ENCODE results near the gene COL9A2.

COL9A2 gene

GRCh38 chr1:40303051-40303771 is 13.9 kb downstream of the COL9A2 start:
- Histone ChIP-seq H3K4me1 (ENCODE audit: control insufficient read depth, insufficient read depth, low read depth, low read length) (no peaks in the 10 kb centered on the region), H3K79me1 (replicated peaks; ENCODE audit: low read length, poor library complexity, severe bottlenecking) (no peaks in the 10 kb centered on the region), H3K18ac (ENCODE audit: low read depth in 1 of 2, low read length in 2 of 2) (no peak overlapping the region), H3K14ac (ENCODE audit: low read length in 2 of 2) (no peak overlapping the region), H3K9me3 (ENCODE audit: control insufficient read depth, low read length) (no peaks in the 10 kb centered on the region), H3K4me2 (ENCODE audit: low read length, poor library complexity, severe bottlenecking) (no peak overlapping the region), H2AFZ (ENCODE audit: low read depth, low read length) (no peak overlapping the region), H3K36me3 (ENCODE audit: control insufficient read depth in 1 of 2, insufficient read depth in 2 of 2, low read depth in 1 of 2, low read length in 2 of 2) (no peaks in the 10 kb centered on the region), H2BK120ac (ENCODE audit: low read depth, low read length) (no peak overlapping the region), H3K4me3 (ENCODE audit: insufficient read depth in 1 of 2, low read depth in 1 of 2, low read length in 2 of 2) (no peak overlapping the region), H2BK15ac (ENCODE audit: low read depth, poor library complexity, severe bottlenecking) (no peak overlapping the region), H2BK5ac (ENCODE audit: low read depth, low read length, poor library complexity, severe bottlenecking) (no peak overlapping the region), H3K27me3 (ENCODE audit: control insufficient read depth in 1 of 2, insufficient read depth in 1 of 2, low read length in 2 of 2) (peaks cover 0 to 22% of the 10 kb centered on the region in 2 experiments), H3K9ac (ENCODE audit: low read length) (no peak overlapping the region), H2AK5ac (ENCODE audit: low read length, severe bottlenecking) (no peak overlapping the region), H3K27ac (ENCODE audit: low read length, poor library complexity, severe bottlenecking) (no peak overlapping the region), H4K91ac (ENCODE audit: low read length) (no peak overlapping the region), H3K4ac (ENCODE audit: low read depth in 1 of 2, low read length in 2 of 2) (no peak overlapping the region), H4K8ac (ENCODE audit: low read length) (no peak overlapping the region), H2BK12ac (ENCODE audit: low read length in 2 of 2) (no peak overlapping the region), H3K23ac (ENCODE audit: low read length in 2 of 2) (no peak overlapping the region)
- 94% methylated on average over 33 of the region's 38 CpGs for WGBS
- no peak for DNase-seq

- Histone ChIP-seq H3K9me3 (ENCODE audit: control insufficient read depth, low read length) (no peaks in the 10 kb centered on the region), H3K4me2 (ENCODE audit: low read length, poor library complexity, severe bottlenecking) (no peak overlapping the region), H2AK5ac (ENCODE audit: low read length, severe bottlenecking) (no peak overlapping the region), H2AFZ (ENCODE audit: low read depth, low read length) (no peak overlapping the region), H3K18ac (ENCODE audit: low read depth in 1 of 2, low read length in 2 of 2) (no peak overlapping the region), H3K4me3 (ENCODE audit: insufficient read depth in 1 of 2, low read depth in 1 of 2, low read length in 2 of 2) (no peak overlapping the region), H2BK15ac (ENCODE audit: low read depth, poor library complexity, severe bottlenecking) (no peak overlapping the region), H4K91ac (ENCODE audit: low read length) (no peak overlapping the region), H3K4ac (ENCODE audit: low read depth in 1 of 2, low read length in 2 of 2) (no peak overlapping the region), H3K4me1 (ENCODE audit: control insufficient read depth, insufficient read depth, low read depth, low read length) (no peaks in the 10 kb centered on the region), H2BK5ac (ENCODE audit: low read depth, low read length, poor library complexity, severe bottlenecking) (no peak overlapping the region), H3K36me3 (ENCODE audit: control insufficient read depth in 1 of 2, insufficient read depth in 2 of 2, low read depth in 1 of 2, low read length in 2 of 2) (no peaks in the 10 kb centered on the region), H2BK12ac (ENCODE audit: low read length in 2 of 2) (no peak overlapping the region), H3K23ac (ENCODE audit: low read length in 2 of 2) (no peak overlapping the region), H4K8ac (ENCODE audit: low read length) (no peak overlapping the region), H3K14ac (ENCODE audit: low read length in 2 of 2) (no peak overlapping the region), H3K27me3 (ENCODE audit: control insufficient read depth in 1 of 2, insufficient read depth in 1 of 2, low read length in 2 of 2) (peaks cover 0 to 22% of the 10 kb centered on the region in 2 experiments), H3K79me1 (replicated peaks; ENCODE audit: low read length, poor library complexity, severe bottlenecking) (no peaks in the 10 kb centered on the region), H2BK120ac (ENCODE audit: low read depth, low read length) (no peak overlapping the region), H3K27ac (ENCODE audit: low read length, poor library complexity, severe bottlenecking) (no peak overlapping the region), H3K9ac (ENCODE audit: low read length) (no peak overlapping the region)
- DNase-seq = no peak
- 90% methylated on average over 13 of the region's 13 CpGs for WGBS
Observed at GRCh38 chr1:40302475-40302874, 14.6 kb downstream of the COL9A2 start.

GRCh38 chr1:40301541-40302299 is 15.4 kb downstream of the COL9A2 start:
- no peak overlapping the region for H3K27ac ChIP-seq (ENCODE audit: low read length, poor library complexity, severe bottlenecking)
- no peak overlapping the region for H2BK15ac ChIP-seq (ENCODE audit: low read depth, poor library complexity, severe bottlenecking)
- H2BK5ac ChIP-seq (ENCODE audit: low read depth, low read length, poor library complexity, severe bottlenecking) = no peak overlapping the region
- no peaks in the 10 kb centered on the region for H3K9me3 ChIP-seq (ENCODE audit: control insufficient read depth, low read length)
- H2BK12ac ChIP-seq (ENCODE audit: low read length in 2 of 2) = no peak overlapping the region
- H2BK120ac ChIP-seq (ENCODE audit: low read depth, low read length) = no peak overlapping the region
- WGBS = 90% methylated on average over 11 of the region's 12 CpGs
- H3K14ac ChIP-seq (ENCODE audit: low read length in 2 of 2) = no peak overlapping the region
- H3K9ac ChIP-seq (ENCODE audit: low read length) = no peak overlapping the region
- H3K27me3 ChIP-seq (ENCODE audit: control insufficient read depth in 1 of 2, insufficient read depth in 1 of 2, low read length in 2 of 2) = peaks cover 0 to 22% of the 10 kb centered on the region in 2 experiments
- H2AFZ ChIP-seq (ENCODE audit: low read depth, low read length) = no peak overlapping the region
- no peaks in the 10 kb centered on the region for H3K79me1 ChIP-seq (replicated peaks; ENCODE audit: low read length, poor library complexity, severe bottlenecking)
- H2AK5ac ChIP-seq (ENCODE audit: low read length, severe bottlenecking) = no peak overlapping the region
- no peak overlapping the region for H3K4me2 ChIP-seq (ENCODE audit: low read length, poor library complexity, severe bottlenecking)
- no peak overlapping the region for H4K91ac ChIP-seq (ENCODE audit: low read length)
- DNase-seq = no peak
- H3K36me3 ChIP-seq (ENCODE audit: control insufficient read depth in 1 of 2, insufficient read depth in 2 of 2, low read depth in 1 of 2, low read length in 2 of 2) = no peaks in the 10 kb centered on the region
- H3K4me1 ChIP-seq (ENCODE audit: control insufficient read depth, insufficient read depth, low read depth, low read length) = no peaks in the 10 kb centered on the region
- H3K23ac ChIP-seq (ENCODE audit: low read length in 2 of 2) = no peak overlapping the region
- H3K4me3 ChIP-seq (ENCODE audit: insufficient read depth in 1 of 2, low read depth in 1 of 2, low read length in 2 of 2) = no peak overlapping the region
- no peak overlapping the region for H3K18ac ChIP-seq (ENCODE audit: low read depth in 1 of 2, low read length in 2 of 2)
- H3K4ac ChIP-seq (ENCODE audit: low read depth in 1 of 2, low read length in 2 of 2) = no peak overlapping the region
- no peak overlapping the region for H4K8ac ChIP-seq (ENCODE audit: low read length)

- Histone ChIP-seq H3K9ac (ENCODE audit: low read length) (no peak overlapping the region), H3K23ac (ENCODE audit: low read length in 2 of 2) (no peak overlapping the region), H4K91ac (ENCODE audit: low read length) (no peak overlapping the region), H3K4me1 (ENCODE audit: control insufficient read depth, insufficient read depth, low read depth, low read length) (no peaks in the 10 kb centered on the region), H3K14ac (ENCODE audit: low read length in 2 of 2) (no peak overlapping the region), H3K4ac (ENCODE audit: low read depth in 1 of 2, low read length in 2 of 2) (no peak overlapping the region), H3K27me3 (ENCODE audit: control insufficient read depth in 1 of 2, insufficient read depth in 1 of 2, low read length in 2 of 2) (peaks cover 0 to 22% of the 10 kb centered on the region in 2 experiments), H2BK5ac (ENCODE audit: low read depth, low read length, poor library complexity, severe bottlenecking) (no peak overlapping the region), H4K8ac (ENCODE audit: low read length) (no peak overlapping the region), H3K9me3 (ENCODE audit: control insufficient read depth, low read length) (no peaks in the 10 kb centered on the region), H2BK12ac (ENCODE audit: low read length in 2 of 2) (no peak overlapping the region), H3K4me3 (ENCODE audit: insufficient read depth in 1 of 2, low read depth in 1 of 2, low read length in 2 of 2) (no peak overlapping the region), H2AK5ac (ENCODE audit: low read length, severe bottlenecking) (no peak overlapping the region), H2BK15ac (ENCODE audit: low read depth, poor library complexity, severe bottlenecking) (no peak overlapping the region), H2BK120ac (ENCODE audit: low read depth, low read length) (no peak overlapping the region), H3K4me2 (ENCODE audit: low read length, poor library complexity, severe bottlenecking) (no peak overlapping the region), H3K79me1 (replicated peaks; ENCODE audit: low read length, poor library complexity, severe bottlenecking) (no peaks in the 10 kb centered on the region), H3K27ac (ENCODE audit: low read length, poor library complexity, severe bottlenecking) (no peak overlapping the region), H3K36me3 (ENCODE audit: control insufficient read depth in 1 of 2, insufficient read depth in 2 of 2, low read depth in 1 of 2, low read length in 2 of 2) (no peaks in the 10 kb centered on the region), H2AFZ (ENCODE audit: low read depth, low read length) (no peak overlapping the region), H3K18ac (ENCODE audit: low read depth in 1 of 2, low read length in 2 of 2) (no peak overlapping the region)
- WGBS = 93% methylated on average over 10 of the region's 10 CpGs
- DNase-seq = no peak
Observed at GRCh38 chr1:40301066-40301465, 16.0 kb downstream of the COL9A2 start.
